SK-N-SH treated with all-trans-retinoic acid at 6 μM for 48 hours (cell line): Measurements from ENCODE around the gene ALDH1L2.

Experiments used
- ATAC-seq: fragments of 200-7000 bp; cut with Tn5 transposase; 3 replicates; pipeline ENCODE4 v1.9.1; 2020; ENCODE audit warnings: mild to moderate bottlenecking, moderate library complexity
- BACH2 ChIP-seq: fragments of 250-450 bp; sonication (Bioruptor Pico); IDR thresholded peaks from 2 replicates; pipeline ENCODE4 v1.9.0; 2021; ENCODE audit warnings: mild to moderate bottlenecking, borderline replicate concordance
- CSDC2 ChIP-seq: fragments of 250-450 bp; sonication (Bioruptor Pico); IDR thresholded peaks from 2 replicates; pipeline ENCODE4 v1.5.0; 2020; ENCODE audit warnings: mild to moderate bottlenecking, moderate library complexity
- ESRRG ChIP-seq: fragments of 250-450 bp; sonication (Bioruptor Pico); IDR thresholded peaks from 2 replicates; pipeline ENCODE4 v1.6.1; 2021; ENCODE audit warnings: mild to moderate bottlenecking
- GLIS3 ChIP-seq: fragments of 250-450 bp; sonication (Bioruptor Pico); IDR thresholded peaks from 2 replicates; pipeline ENCODE4 v1.5.0; 2020; ENCODE audit warnings: mild to moderate bottlenecking, moderate library complexity
- PPARA ChIP-seq: fragments of 250-450 bp; sonication (Bioruptor Pico); IDR thresholded peaks from 2 replicates; pipeline ENCODE4 v1.5.0; 2020; ENCODE audit warnings: mild to moderate bottlenecking, borderline replicate concordance
- RARB ChIP-seq: fragments of 250-450 bp; sonication (Bioruptor Pico); IDR thresholded peaks from 2 replicates; pipeline ENCODE4 v1.8.0; 2021; ENCODE audit warnings: mild to moderate bottlenecking, moderate library complexity
- TCF4 ChIP-seq: fragments of 250-450 bp; sonication (Bioruptor Pico); IDR thresholded peaks from 2 replicates; pipeline ENCODE4 v1.8.0; 2021; ENCODE audit warnings: mild to moderate bottlenecking, moderate library complexity, borderline replicate concordance
- TOX ChIP-seq: fragments of 250-450 bp; sonication (Bioruptor Pico); IDR thresholded peaks from 2 replicates; pipeline ENCODE4 v1.8.0; 2021; ENCODE audit warnings: mild to moderate bottlenecking, moderate library complexity, borderline replicate concordance
- ZC3H10 ChIP-seq: fragments of 250-450 bp; sonication (Bioruptor Pico); IDR thresholded peaks from 2 replicates; pipeline ENCODE4 v1.5.1; 2021; ENCODE audit warnings: mild to moderate bottlenecking, moderate library complexity
- ZFP30 ChIP-seq: fragments of 450-650 bp; formaldehyde crosslinking; IDR thresholded peaks from 2 replicates; pipeline ENCODE4 v1.5.0; 2022; ENCODE audit warnings: mild to moderate bottlenecking, moderate library complexity
- ZNF70 ChIP-seq: fragments of 450-650 bp; formaldehyde crosslinking; IDR thresholded peaks from 2 replicates; pipeline ENCODE4 v1.5.0; 2020; ENCODE audit warnings: mild to moderate bottlenecking, moderate library complexity
- ZNF8 ChIP-seq: fragments of 450-650 bp; formaldehyde crosslinking; IDR thresholded peaks from 2 replicates; pipeline ENCODE4 v1.5.0; 2020; ENCODE audit warnings: mild to moderate bottlenecking, moderate library complexity
- TF ChIP-seq, protein P1 (sequence below): fragments of 250-450 bp; sonication (Bioruptor Pico); IDR thresholded peaks from 2 replicates; pipeline ENCODE4 v1.8.0; 2020; ENCODE audit warnings: mild to moderate bottlenecking, moderate library complexity, borderline replicate concordance
- TF ChIP-seq, protein P2 (sequence below): fragments of 250-450 bp; sonication (Bioruptor Pico); IDR thresholded peaks from 2 replicates; pipeline ENCODE4 v1.5.1; 2021; ENCODE audit warnings: mild to moderate bottlenecking, moderate library complexity
- TF ChIP-seq, protein P3 (sequence below): fragments of 250-450 bp; sonication (Bioruptor Pico); IDR thresholded peaks from 2 replicates; pipeline ENCODE4 v1.5.1; 2020; ENCODE audit warnings: low read depth, mild to moderate bottlenecking, moderate library complexity
- TF ChIP-seq, protein P4 (sequence below): fragments of 250-450 bp; sonication (Bioruptor Pico); IDR thresholded peaks from 2 replicates; pipeline ENCODE4 v1.8.0; 2021; ENCODE audit warnings: low read depth, mild to moderate bottlenecking, moderate library complexity, borderline replicate concordance
- TF ChIP-seq, protein P5 (sequence below): fragments of 250-450 bp; sonication (Bioruptor Pico); IDR thresholded peaks from 2 replicates; pipeline ENCODE4 v1.5.0; 2020; ENCODE audit warnings: mild to moderate bottlenecking, moderate library complexity

The ALDH1L2 gene

DNA sequence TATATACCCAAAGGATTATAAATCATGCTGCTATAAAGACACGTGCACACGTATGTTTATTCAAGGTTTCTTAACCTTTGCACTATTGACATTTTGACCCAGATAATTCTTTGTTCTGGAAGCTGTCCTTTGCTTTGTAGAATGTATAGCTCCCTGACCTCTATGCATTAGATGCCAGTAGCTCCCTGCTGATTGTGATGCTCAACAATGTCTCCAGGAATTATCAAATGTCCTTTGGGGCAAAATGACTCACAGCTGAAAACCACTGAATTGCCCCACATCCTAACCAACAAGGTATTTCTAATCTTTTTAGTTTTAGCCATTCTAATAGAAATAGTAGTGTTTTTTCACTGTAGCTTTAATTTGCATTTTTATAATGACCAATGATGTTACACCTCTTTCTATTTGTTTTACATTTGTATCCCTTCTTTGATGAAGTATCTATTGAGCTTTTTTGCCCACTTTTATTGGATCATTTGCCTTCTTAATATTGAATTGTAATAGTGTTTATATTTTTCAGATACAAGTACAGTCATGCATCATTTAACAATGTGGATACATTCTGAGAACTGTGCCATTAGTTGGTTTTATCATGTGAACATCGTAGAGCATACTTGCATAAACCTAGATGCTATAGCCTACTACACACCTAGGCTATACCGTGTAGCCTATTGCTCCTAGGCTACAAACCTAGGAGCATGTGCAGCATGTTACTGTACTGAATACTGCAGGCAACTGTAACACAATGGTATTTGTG is 108.5 kb downstream of the ALDH1L2 start (continued):
- TF ChIP-seq, protein P1, sequence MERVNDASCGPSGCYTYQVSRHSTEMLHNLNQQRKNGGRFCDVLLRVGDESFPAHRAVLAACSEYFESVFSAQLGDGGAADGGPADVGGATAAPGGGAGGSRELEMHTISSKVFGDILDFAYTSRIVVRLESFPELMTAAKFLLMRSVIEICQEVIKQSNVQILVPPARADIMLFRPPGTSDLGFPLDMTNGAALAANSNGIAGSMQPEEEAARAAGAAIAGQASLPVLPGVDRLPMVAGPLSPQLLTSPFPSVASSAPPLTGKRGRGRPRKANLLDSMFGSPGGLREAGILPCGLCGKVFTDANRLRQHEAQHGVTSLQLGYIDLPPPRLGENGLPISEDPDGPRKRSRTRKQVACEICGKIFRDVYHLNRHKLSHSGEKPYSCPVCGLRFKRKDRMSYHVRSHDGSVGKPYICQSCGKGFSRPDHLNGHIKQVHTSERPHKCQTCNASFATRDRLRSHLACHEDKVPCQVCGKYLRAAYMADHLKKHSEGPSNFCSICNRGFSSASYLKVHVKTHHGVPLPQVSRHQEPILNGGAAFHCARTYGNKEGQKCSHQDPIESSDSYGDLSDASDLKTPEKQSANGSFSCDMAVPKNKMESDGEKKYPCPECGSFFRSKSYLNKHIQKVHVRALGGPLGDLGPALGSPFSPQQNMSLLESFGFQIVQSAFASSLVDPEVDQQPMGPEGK (CRISPR knock-in tag) = no peak
- TF ChIP-seq, all 23 proteins: peak for 0

DNA sequence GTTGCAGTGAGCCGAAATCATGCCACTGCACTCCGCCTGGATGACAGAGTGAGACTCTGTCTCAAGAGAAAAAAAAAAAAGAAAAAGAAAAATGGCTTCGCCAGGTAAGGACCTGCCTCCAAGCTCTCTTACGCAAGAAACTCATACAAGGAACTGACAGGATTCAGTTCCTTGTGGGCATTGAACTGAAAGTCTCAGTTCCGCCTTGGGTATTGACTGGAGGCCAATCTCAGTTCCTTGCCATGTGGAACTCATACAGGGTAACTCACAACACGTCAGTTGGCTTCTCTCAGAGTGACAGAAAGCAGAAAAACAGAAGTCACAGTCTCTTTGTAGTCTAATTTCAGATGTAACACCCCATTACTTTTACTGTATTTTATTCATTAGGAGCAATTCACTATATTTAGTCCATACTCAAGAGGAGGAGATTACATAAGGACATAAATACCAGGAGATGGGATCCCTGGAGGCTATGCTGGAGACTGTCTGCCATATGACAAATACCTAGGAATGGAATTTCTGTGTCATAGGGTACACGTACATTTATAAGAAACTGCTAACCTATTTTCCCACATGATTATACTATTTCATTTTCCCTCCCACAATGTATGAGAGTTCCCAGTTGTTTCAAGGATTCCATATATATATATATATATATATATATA is 109.5 kb downstream of the ALDH1L2 start:
- TF ChIP-seq, protein P2, sequence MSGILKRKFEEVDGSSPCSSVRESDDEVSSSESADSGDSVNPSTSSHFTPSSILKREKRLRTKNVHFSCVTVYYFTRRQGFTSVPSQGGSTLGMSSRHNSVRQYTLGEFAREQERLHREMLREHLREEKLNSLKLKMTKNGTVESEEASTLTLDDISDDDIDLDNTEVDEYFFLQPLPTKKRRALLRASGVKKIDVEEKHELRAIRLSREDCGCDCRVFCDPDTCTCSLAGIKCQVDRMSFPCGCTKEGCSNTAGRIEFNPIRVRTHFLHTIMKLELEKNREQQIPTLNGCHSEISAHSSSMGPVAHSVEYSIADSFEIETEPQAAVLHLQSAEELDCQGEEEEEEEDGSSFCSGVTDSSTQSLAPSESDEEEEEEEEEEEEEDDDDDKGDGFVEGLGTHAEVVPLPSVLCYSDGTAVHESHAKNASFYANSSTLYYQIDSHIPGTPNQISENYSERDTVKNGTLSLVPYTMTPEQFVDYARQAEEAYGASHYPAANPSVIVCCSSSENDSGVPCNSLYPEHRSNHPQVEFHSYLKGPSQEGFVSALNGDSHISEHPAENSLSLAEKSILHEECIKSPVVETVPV (CRISPR knock-in tag) = no peak
- no peak for ATAC-seq

DNA sequence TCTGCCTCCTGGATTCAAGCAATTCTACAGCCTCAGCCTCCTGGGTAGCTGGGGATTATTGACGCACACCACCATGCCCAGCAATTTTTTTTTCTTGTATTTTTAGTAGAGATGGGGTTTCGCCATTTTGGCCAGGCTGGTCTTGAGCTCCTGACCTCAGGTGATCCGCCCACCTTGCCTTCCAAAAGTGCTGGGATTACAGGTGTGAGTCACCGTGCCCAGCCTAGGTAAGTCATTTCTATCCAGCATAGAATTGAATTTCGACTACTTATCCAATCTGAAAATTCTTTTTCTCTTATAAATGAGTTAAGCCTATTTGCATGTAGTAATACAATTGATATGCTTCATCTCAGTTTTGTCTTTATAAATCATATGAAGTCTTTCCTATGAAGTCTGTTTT is 111.0 kb downstream of the ALDH1L2 start:
- TF ChIP-seq TCF4 (CRISPR knock-in tag) (no peak), CSDC2 (CRISPR knock-in tag) (no peak), ZFP30 (CRISPR knock-in tag) (no peak), PPARA (CRISPR knock-in tag) (no peak), ZC3H10 (CRISPR knock-in tag) (no peak), GLIS3 (CRISPR knock-in tag) (no peak)
- TF ChIP-seq, protein P3, sequence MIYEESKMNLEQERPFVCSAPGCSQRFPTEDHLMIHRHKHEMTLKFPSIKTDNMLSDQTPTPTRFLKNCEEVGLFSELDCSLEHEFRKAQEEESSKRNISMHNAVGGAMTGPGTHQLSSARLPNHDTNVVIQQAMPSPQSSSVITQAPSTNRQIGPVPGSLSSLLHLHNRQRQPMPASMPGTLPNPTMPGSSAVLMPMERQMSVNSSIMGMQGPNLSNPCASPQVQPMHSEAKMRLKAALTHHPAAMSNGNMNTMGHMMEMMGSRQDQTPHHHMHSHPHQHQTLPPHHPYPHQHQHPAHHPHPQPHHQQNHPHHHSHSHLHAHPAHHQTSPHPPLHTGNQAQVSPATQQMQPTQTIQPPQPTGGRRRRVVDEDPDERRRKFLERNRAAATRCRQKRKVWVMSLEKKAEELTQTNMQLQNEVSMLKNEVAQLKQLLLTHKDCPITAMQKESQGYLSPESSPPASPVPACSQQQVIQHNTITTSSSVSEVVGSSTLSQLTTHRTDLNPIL (CRISPR knock-in tag) = no peak
- TF ChIP-seq, protein P4, sequence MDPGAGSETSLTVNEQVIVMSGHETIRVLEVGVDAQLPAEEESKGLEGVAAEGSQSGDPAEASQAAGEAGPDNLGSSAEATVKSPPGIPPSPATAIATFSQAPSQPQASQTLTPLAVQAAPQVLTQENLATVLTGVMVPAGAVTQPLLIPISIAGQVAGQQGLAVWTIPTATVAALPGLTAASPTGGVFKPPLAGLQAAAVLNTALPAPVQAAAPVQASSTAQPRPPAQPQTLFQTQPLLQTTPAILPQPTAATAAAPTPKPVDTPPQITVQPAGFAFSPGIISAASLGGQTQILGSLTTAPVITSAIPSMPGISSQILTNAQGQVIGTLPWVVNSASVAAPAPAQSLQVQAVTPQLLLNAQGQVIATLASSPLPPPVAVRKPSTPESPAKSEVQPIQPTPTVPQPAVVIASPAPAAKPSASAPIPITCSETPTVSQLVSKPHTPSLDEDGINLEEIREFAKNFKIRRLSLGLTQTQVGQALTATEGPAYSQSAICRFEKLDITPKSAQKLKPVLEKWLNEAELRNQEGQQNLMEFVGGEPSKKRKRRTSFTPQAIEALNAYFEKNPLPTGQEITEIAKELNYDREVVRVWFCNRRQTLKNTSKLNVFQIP (CRISPR knock-in tag) = no peak
- no peak for ATAC-seq

DNA sequence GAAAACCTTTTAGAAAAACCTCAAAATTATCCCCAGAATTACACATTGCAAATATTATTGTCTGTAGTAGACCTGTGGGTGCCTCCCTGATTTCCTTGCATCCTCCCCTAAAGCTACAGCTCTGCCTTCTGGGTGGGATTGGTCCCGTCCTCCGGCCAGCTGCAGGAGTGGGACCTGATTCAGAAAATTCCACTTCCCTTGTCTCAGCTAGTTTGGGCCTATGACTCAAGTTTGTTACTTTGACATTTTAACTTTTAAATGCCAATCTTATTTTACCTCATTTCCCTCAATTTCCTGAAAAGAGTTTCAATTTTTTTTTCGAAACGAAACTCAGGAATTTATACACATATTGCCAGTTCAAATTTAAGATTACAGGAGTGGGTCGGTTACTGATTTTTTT is 113.0 kb downstream of the ALDH1L2 start:
- TF ChIP-seq, protein P1 (CRISPR knock-in tag) = no peak
- TF ChIP-seq ESRRG (CRISPR knock-in tag) = no peak
- TF ChIP-seq, protein P5, sequence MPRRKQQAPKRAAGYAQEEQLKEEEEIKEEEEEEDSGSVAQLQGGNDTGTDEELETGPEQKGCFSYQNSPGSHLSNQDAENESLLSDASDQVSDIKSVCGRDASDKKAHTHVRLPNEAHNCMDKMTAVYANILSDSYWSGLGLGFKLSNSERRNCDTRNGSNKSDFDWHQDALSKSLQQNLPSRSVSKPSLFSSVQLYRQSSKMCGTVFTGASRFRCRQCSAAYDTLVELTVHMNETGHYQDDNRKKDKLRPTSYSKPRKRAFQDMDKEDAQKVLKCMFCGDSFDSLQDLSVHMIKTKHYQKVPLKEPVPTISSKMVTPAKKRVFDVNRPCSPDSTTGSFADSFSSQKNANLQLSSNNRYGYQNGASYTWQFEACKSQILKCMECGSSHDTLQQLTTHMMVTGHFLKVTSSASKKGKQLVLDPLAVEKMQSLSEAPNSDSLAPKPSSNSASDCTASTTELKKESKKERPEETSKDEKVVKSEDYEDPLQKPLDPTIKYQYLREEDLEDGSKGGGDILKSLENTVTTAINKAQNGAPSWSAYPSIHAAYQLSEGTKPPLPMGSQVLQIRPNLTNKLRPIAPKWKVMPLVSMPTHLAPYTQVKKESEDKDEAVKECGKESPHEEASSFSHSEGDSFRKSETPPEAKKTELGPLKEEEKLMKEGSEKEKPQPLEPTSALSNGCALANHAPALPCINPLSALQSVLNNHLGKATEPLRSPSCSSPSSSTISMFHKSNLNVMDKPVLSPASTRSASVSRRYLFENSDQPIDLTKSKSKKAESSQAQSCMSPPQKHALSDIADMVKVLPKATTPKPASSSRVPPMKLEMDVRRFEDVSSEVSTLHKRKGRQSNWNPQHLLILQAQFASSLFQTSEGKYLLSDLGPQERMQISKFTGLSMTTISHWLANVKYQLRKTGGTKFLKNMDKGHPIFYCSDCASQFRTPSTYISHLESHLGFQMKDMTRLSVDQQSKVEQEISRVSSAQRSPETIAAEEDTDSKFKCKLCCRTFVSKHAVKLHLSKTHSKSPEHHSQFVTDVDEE (CRISPR knock-in tag) = no peak
- no peak for TF ChIP-seq GLIS3 (CRISPR knock-in tag)
- no peak for TF ChIP-seq BACH2 (CRISPR knock-in tag)
- TF ChIP-seq ZNF70 = no peak
- TF ChIP-seq, protein P2 (CRISPR knock-in tag) = no peak
- TF ChIP-seq CSDC2 (CRISPR knock-in tag) = no peak
- TF ChIP-seq TOX (CRISPR knock-in tag) = no peak
- no peak for TF ChIP-seq ZC3H10 (CRISPR knock-in tag)
- TF ChIP-seq RARB (CRISPR knock-in tag) = no peak
- TF ChIP-seq, protein P4 (CRISPR knock-in tag) = no peak
- no peak for TF ChIP-seq ZNF8 (CRISPR knock-in tag)

More for the DNA sequence above, 113.0 kb downstream of the ALDH1L2 start:
- ATAC-seq = no peak
